Epithelial cell of esophagus (primary cell): ENCODE data around the gene IFI27L1.

ENCODE experiments used
- DNase-seq: peaks from one replicate; pipeline ENCODE4 v3.0.0; 2010; ENCODE audit warnings: low read depth
- H3K4me3 ChIP-seq: 2 replicates; pipeline ENCODE4 v1.5.1; 2011; ENCODE audit warnings: mild to moderate bottlenecking, low read length, control low read depth
- CTCF ChIP-seq: IDR thresholded peaks from 2 replicates; pipeline ENCODE4 v1.5.1; 2011; ENCODE audit warnings: low read depth, mild to moderate bottlenecking, low read length, control low read depth, inconsistent platforms; ENCODE audit not compliant: insufficient read depth; ENCODE audit errors: missing control alignments

IFI27L1 gene

GRCh38 chr14:94043756-94044475, 37.2 kb upstream of the IFI27L1 start:
- no peak for TF ChIP-seq CTCF
- no peak for DNase-seq
- no peak overlapping the region for H3K4me3 ChIP-seq

GRCh38 chr14:94044476-94045091, 36.5 kb upstream of the IFI27L1 start:
- DNase-seq: no peak
- TF ChIP-seq CTCF: no peak

GRCh38 chr14:94045101-94045500, 36.0 kb upstream of the IFI27L1 start:
- no peak for DNase-seq
- no peak overlapping the region for H3K4me3 ChIP-seq
- no peak for TF ChIP-seq CTCF

More at GRCh38 chr14:94044476-94045091, 36.5 kb upstream of the IFI27L1 start:
- no peak overlapping the region for H3K4me3 ChIP-seq

GRCh38 chr14:94045563-94046345, 35.4 kb upstream of the IFI27L1 start:
- TF ChIP-seq CTCF: no peak
- H3K4me3 ChIP-seq: no peak overlapping the region
- DNase-seq: no peak

- TF ChIP-seq CTCF: no peak
- no peak overlapping the region for H3K4me3 ChIP-seq
- DNase-seq: no peak
Measured at GRCh38 chr14:94046696-94047250, 34.3 kb upstream of the IFI27L1 start.

- no peak for DNase-seq
- TF ChIP-seq CTCF: no peak
- H3K4me3 ChIP-seq: no peak overlapping the region
Measured at GRCh38 chr14:94047581-94047980, 33.5 kb upstream of the IFI27L1 start.
